ENCODE results near the gene IGDCC3. TPM values are rescaled to one million over a fixed set of nuclear protein-coding genes. Genes with fewer than 3 reads are reported as not detected.

The IGDCC3 gene
- total and polyA plus RNA-seq, 2 experiments from 2014 or later: not detected

DNA sequence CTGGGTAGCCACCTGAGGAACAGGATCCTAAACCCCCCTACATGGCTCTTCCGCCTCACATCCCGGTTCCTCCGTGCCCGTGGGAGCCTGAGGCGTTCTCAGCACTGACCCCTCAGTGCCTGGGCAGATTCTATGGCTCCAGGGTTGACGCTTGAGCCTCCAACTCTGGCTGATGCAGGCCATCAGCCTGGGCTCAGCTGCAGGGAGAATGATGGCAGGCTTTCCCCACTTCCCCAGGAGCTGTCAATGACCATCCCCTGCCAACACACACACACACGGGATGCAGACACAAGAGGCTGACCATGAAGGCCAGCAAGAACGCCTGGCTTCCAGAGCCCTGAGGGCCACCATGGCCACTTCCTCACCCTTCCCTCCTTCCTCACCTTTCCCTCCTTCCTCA lies 15.8 kb upstream of the IGDCC3 start:
- Histone ChIP-seq H3K9me3 (ENCODE audit: low read depth) (no peaks in the 10 kb centered on the region), H4K20me1 (ENCODE audit: insufficient read depth) (no peaks in the 10 kb centered on the region), H3F3A (ENCODE audit: insufficient read depth) (no peaks in the 10 kb centered on the region), H3K36me3 (ENCODE audit: low read depth) (no peaks in the 10 kb centered on the region), H3K4me3 (no peak overlapping the region), H3K4me2 (ENCODE audit: unreplicated experiment) (no peak overlapping the region), H3K27ac (no peak overlapping the region), H2AFZ (no peak overlapping the region), H3K4me1 (ENCODE audit: insufficient read depth) (no peaks in the 10 kb centered on the region), H3K79me2 (ENCODE audit: insufficient read depth) (no peaks in the 10 kb centered on the region), H3K9ac (no peak overlapping the region), H3K27me3 (replicated peaks; ENCODE audit: insufficient read depth) (peaks cover 19% of the 10 kb centered on the region), H3K9me2 (ENCODE audit: insufficient read depth) (no peaks in the 10 kb centered on the region)
- 81 to 90% methylated on average over 8 of the region's 8 CpGs for WGBS, 2 experiments (ENCODE audit: low coverage in 1 of 2, low lambda C conversion rate in 2 of 2, missing lambda C conversion rate in 2 of 2)
- TF ChIP-seq EZH2phosphoT487 (IDR thresholded peaks at IDR 0.05; ENCODE audit: insufficient read depth, low read depth) (no peak), EZH2 (IDR thresholded peaks at IDR 0.05; ENCODE audit: insufficient read depth, poor library complexity, severe bottlenecking) (no peak)
- DNase-seq: no peak
- in situ Hi-C loops (cut with MboI): loop anchor here (5.0 kb wide), 1 partner anchor 76 kb away; no protein-coding TSS in a partner anchor

DNA sequence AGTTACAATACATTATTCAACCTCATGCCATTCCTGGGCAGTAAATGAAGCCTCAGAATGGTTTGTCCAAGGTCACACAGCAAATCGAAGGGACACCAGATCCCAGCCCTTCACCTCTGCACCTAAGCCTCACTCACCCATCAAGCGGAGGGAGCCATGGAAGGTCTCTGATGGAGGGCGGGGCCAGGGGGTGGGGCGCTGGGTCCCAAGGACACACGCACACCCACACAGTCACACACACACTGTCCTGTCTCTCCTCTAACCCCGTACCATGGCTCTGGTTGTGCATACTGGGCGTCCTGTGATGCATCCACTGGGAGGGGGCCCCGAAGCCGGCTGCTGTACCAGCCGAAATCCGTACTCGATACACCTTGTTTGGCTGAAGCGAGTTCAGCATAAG lies 15.3 kb upstream of the IGDCC3 start:
- no peaks in the 10 kb centered on the region for H3K9me3 ChIP-seq (ENCODE audit: low read depth)
- no peak for DNase-seq
- H4K20me1 ChIP-seq (ENCODE audit: insufficient read depth): no peaks in the 10 kb centered on the region
- H3K27ac ChIP-seq: no peak overlapping the region
- no peaks in the 10 kb centered on the region for H3K36me3 ChIP-seq (ENCODE audit: low read depth)
- in situ Hi-C loops (cut with MboI): loop anchor here (5.0 kb wide), 1 partner anchor 76 kb away; no protein-coding TSS in a partner anchor
- peaks cover 18% of the 10 kb centered on the region for H3K27me3 ChIP-seq (replicated peaks; ENCODE audit: insufficient read depth)
- H3K79me2 ChIP-seq (ENCODE audit: insufficient read depth): no peaks in the 10 kb centered on the region
- no peak overlapping the region for H3K9ac ChIP-seq
- no peaks in the 10 kb centered on the region for H3K9me2 ChIP-seq (ENCODE audit: insufficient read depth)
- no peaks in the 10 kb centered on the region for H3K4me1 ChIP-seq (ENCODE audit: insufficient read depth)
- H2AFZ ChIP-seq: no peak overlapping the region
- TF ChIP-seq EZH2 (IDR thresholded peaks at IDR 0.05; ENCODE audit: insufficient read depth, poor library complexity, severe bottlenecking) (no peak), EZH2phosphoT487 (IDR thresholded peaks at IDR 0.05; ENCODE audit: insufficient read depth, low read depth) (no peak)
- 79 to 82% methylated on average over 9 to 13 of the region's 13 CpGs for WGBS, 2 experiments (ENCODE audit: low coverage in 1 of 2, low lambda C conversion rate in 2 of 2, missing lambda C conversion rate in 2 of 2)
- no peaks in the 10 kb centered on the region for H3F3A ChIP-seq (ENCODE audit: insufficient read depth)
- no peak overlapping the region for H3K4me3 ChIP-seq
- H3K4me2 ChIP-seq (ENCODE audit: unreplicated experiment): no peak overlapping the region

DNA sequence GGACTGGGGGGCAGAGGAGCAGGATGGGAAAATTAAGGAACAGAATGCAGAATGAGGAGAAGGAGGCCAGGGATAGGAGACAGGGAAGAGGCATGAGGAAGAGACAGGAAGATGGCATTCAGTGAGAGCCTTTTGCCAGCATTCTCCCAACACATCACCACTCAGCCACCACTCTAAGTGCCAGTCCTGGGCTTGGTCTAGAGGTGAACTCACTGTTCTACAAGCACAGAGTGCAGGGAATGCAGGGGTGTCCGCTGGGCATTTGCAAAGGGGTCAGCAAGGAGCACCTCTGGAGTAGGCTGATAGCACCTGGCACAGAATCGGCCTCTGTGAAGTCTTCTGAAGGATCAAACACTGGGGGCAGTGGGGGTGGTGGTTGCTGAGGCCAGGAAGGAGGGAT lies 14.6 kb upstream of the IGDCC3 start:
- in situ Hi-C loops (cut with MboI): loop anchor here (5.0 kb wide), 1 partner anchor 75 kb away; no protein-coding TSS in a partner anchor
- DNase-seq: no peak
- Histone ChIP-seq H3K36me3 (ENCODE audit: low read depth) (no peaks in the 10 kb centered on the region), H3K9ac (no peak overlapping the region), H4K20me1 (ENCODE audit: insufficient read depth) (no peaks in the 10 kb centered on the region), H3K79me2 (ENCODE audit: insufficient read depth) (no peaks in the 10 kb centered on the region), H3K27me3 (replicated peaks; ENCODE audit: insufficient read depth) (peaks cover 13% of the 10 kb centered on the region), H3K4me3 (no peak overlapping the region), H3K27ac (no peak overlapping the region), H3F3A (ENCODE audit: insufficient read depth) (no peaks in the 10 kb centered on the region), H3K9me3 (ENCODE audit: low read depth) (no peaks in the 10 kb centered on the region), H3K4me1 (ENCODE audit: insufficient read depth) (no peaks in the 10 kb centered on the region), H3K4me2 (ENCODE audit: unreplicated experiment) (no peak overlapping the region), H3K9me2 (ENCODE audit: insufficient read depth) (no peaks in the 10 kb centered on the region), H2AFZ (no peak overlapping the region)
- TF ChIP-seq EZH2 (IDR thresholded peaks at IDR 0.05; ENCODE audit: insufficient read depth, poor library complexity, severe bottlenecking): no peak
- no peak for TF ChIP-seq EZH2phosphoT487 (IDR thresholded peaks at IDR 0.05; ENCODE audit: insufficient read depth, low read depth)
- 43 to 64% methylated on average over 2 of the region's 2 CpGs for WGBS, 2 experiments (ENCODE audit: low coverage in 1 of 2, low lambda C conversion rate in 2 of 2, missing lambda C conversion rate in 2 of 2)

DNA sequence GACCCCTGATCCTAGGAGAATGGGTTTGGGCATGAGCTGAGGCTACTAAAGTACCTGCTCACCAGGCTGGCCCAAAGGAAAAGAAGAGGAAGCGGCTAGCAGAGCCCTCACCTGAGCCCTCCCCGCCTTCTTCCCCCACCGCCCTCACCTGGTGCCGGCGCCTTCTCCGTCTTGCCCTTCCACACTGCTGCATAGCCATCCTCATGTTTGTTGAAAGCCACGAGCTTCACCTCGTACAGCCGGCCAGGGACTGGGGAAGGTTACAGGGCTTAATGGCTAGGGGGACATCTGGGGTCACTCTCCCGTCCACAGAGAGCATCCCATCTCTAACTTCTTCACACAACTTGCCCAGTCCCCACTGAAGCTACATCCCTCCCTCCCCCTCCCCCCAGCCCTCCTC lies 13.9 kb upstream of the IGDCC3 start:
- Histone ChIP-seq H3K27ac (no peak overlapping the region), H3K27me3 (replicated peaks; ENCODE audit: insufficient read depth) (peaks cover 13% of the 10 kb centered on the region), H3K36me3 (ENCODE audit: low read depth) (no peaks in the 10 kb centered on the region), H4K20me1 (ENCODE audit: insufficient read depth) (no peaks in the 10 kb centered on the region), H3K9me3 (ENCODE audit: low read depth) (no peaks in the 10 kb centered on the region), H3K9ac (no peak overlapping the region), H3K4me1 (ENCODE audit: insufficient read depth) (no peaks in the 10 kb centered on the region), H3F3A (ENCODE audit: insufficient read depth) (no peaks in the 10 kb centered on the region), H3K79me2 (ENCODE audit: insufficient read depth) (no peaks in the 10 kb centered on the region), H3K9me2 (ENCODE audit: insufficient read depth) (no peaks in the 10 kb centered on the region), H2AFZ (no peak overlapping the region), H3K4me3 (no peak overlapping the region), H3K4me2 (ENCODE audit: unreplicated experiment) (no peak overlapping the region)
- DNase-seq: no peak
- 85 to 97% methylated on average over 6 to 10 of the region's 10 CpGs for WGBS, 2 experiments (ENCODE audit: low coverage in 1 of 2, low lambda C conversion rate in 2 of 2, missing lambda C conversion rate in 2 of 2)
- in situ Hi-C loops (cut with MboI): loop anchor here (5.0 kb wide), 1 partner anchor 74 kb away; no protein-coding TSS in a partner anchor
- TF ChIP-seq EZH2 (IDR thresholded peaks at IDR 0.05; ENCODE audit: insufficient read depth, poor library complexity, severe bottlenecking): no peak
- no peak for TF ChIP-seq EZH2phosphoT487 (IDR thresholded peaks at IDR 0.05; ENCODE audit: insufficient read depth, low read depth)

DNA sequence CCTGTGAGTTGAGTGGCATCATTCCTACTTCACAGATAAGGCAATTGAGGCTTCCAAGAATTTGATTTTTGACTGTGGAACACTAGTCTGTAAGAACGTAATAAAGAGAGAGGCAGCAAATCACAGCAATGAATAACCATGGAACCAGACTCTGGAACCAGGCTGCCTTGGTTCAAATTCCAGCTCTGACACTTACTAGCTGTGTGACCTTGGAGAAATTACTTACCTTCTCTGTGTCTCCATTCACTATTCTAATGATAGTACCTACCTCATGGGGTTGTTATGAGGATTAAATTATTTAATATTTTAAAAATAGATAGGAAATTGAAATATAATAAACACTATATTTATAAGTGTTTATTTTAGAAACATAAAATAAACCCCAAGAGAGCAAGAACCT lies 12.6 kb upstream of the IGDCC3 start:
- in situ Hi-C loops (cut with MboI): loop anchor here (5.0 kb wide), 1 partner anchor 73 kb away; no protein-coding TSS in a partner anchor
- peaks cover 13% of the 10 kb centered on the region for H3K27me3 ChIP-seq (replicated peaks; ENCODE audit: insufficient read depth)
- no peaks in the 10 kb centered on the region for H3K9me3 ChIP-seq (ENCODE audit: low read depth)

More for the DNA sequence above, 12.6 kb upstream of the IGDCC3 start:
- H3K4me1 ChIP-seq (ENCODE audit: insufficient read depth): no peaks in the 10 kb centered on the region
- no peak overlapping the region for H2AFZ ChIP-seq
- no peak overlapping the region for H3K9ac ChIP-seq
- H3K27ac ChIP-seq: no peak overlapping the region
- H4K20me1 ChIP-seq (ENCODE audit: insufficient read depth): no peaks in the 10 kb centered on the region
- no peak for TF ChIP-seq EZH2 (IDR thresholded peaks at IDR 0.05; ENCODE audit: insufficient read depth, poor library complexity, severe bottlenecking)
- no peak for TF ChIP-seq EZH2phosphoT487 (IDR thresholded peaks at IDR 0.05; ENCODE audit: insufficient read depth, low read depth)
- H3K36me3 ChIP-seq (ENCODE audit: low read depth): no peaks in the 10 kb centered on the region
- no peaks in the 10 kb centered on the region for H3K9me2 ChIP-seq (ENCODE audit: insufficient read depth)
- no peak overlapping the region for H3K4me3 ChIP-seq
- WGBS, 2 experiments (ENCODE audit: low coverage in 1 of 2, low lambda C conversion rate in 2 of 2, missing lambda C conversion rate in 2 of 2): 23 to 35% methylated on average over 1 of the region's 1 CpG
- H3F3A ChIP-seq (ENCODE audit: insufficient read depth): no peaks in the 10 kb centered on the region
- no peaks in the 10 kb centered on the region for H3K79me2 ChIP-seq (ENCODE audit: insufficient read depth)
- H3K4me2 ChIP-seq (ENCODE audit: unreplicated experiment): no peak overlapping the region
- DNase-seq: no peak
